AG04449 (cell line): ENCODE data around the gene ROCK2.

Source experiments
- CTCF ChIA-PET: fragments of 350-600 bp; formaldehyde crosslinking; extraction: SDS; loops from one replicate; lab custom pipeline; 2021; ENCODE audit warnings: antibody characterized with exemption; lab: Yijun Ruan, JAX
- POLR2A ChIA-PET: fragments of 400-600, 350-600 bp; formaldehyde crosslinking; extraction: SDS; loops from one replicate; lab custom pipeline; 2020; ENCODE audit warnings: antibody characterized with exemption, inconsistent platforms; lab: Yijun Ruan, JAX
- DNase-seq: peaks from one replicate; pipeline ENCODE4 v3.0.0-alpha.2; 2010; ENCODE audit warnings: low read depth, low spot score
- H3K4me3 ChIP-seq: 2 replicates; pipeline ENCODE4 v1.5.1; 2011; ENCODE audit warnings: low read depth, mild to moderate bottlenecking, control low read depth, low read length
- TF ChIP-seq, protein P1 (sequence below): IDR thresholded peaks from one replicate; pipeline ENCODE4 v1.5.1; 2011; ENCODE audit warnings: mild to moderate bottlenecking, moderate library complexity, low read length, control low read depth, inconsistent platforms; ENCODE audit not compliant: insufficient read depth; ENCODE audit errors: missing control alignments

ROCK2 gene

DNA sequence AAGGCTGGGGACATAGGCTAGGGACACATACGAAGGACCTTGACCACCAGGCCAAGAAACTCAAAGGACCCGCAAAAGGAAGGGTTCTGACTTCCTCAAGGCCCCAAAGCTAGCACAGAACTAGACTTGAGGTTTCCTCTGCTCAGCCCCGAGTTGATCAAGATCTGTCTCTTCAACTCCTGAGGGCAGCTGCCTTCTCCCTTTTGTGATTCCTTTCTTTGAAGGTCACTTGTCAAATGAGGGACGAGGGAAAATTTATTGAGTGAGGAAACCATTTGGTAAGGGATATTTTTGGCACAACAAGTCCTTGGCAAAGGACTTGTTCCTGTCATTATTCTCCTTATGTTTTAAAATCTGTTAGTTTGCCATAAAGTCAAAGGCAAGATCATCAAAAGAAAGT lies 12.3 kb upstream of the ROCK2 start:
- H3K4me3 ChIP-seq, result no peak overlapping the region
- TF ChIP-seq, protein P1, sequence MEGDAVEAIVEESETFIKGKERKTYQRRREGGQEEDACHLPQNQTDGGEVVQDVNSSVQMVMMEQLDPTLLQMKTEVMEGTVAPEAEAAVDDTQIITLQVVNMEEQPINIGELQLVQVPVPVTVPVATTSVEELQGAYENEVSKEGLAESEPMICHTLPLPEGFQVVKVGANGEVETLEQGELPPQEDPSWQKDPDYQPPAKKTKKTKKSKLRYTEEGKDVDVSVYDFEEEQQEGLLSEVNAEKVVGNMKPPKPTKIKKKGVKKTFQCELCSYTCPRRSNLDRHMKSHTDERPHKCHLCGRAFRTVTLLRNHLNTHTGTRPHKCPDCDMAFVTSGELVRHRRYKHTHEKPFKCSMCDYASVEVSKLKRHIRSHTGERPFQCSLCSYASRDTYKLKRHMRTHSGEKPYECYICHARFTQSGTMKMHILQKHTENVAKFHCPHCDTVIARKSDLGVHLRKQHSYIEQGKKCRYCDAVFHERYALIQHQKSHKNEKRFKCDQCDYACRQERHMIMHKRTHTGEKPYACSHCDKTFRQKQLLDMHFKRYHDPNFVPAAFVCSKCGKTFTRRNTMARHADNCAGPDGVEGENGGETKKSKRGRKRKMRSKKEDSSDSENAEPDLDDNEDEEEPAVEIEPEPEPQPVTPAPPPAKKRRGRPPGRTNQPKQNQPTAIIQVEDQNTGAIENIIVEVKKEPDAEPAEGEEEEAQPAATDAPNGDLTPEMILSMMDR, result no peak
- no peak for DNase-seq
- ChIA-PET CTCF (no interaction called here), POLR2A (no interaction called here)

DNA sequence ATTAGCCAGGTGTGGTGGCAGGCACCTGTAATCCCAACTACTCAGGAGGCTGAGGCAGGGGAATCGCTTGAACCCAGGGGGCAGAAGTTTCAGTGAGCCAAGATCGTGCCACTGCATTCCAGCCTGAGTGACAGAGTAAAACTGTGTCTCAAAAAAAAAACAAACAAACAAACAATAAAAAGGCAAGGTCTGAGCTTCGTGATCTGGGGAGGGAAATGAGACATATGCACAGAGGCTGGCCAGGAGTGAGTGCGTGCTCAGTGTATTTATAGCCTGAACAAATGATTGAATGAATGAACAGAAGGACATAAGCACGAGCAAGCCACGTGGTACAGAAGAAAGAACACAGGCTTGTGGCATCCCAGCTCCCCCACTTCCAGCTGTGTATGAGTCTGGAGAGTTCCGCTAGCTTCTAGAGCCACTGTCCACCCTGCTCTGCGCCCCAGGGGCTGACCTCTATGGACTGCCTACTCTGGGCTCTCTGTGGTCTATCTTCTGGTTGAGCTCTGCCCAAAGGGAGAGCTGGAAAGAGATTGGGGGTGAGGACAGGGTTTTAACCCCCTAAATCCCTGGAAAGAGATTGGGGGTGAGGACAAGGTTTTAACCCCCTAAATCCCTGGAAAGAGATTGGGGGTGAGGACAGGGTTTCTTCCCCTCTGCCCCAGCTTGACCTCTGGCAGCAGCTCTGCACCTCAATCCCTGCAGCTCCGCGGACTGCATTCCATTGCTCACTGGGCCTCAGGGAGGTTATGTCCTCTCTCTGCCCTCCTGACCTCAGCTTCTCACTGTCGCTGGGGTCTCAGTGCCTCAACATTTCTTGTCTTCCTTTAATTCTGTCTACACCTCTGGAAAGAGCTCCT lies 11.0 kb upstream of the ROCK2 start:
- ChIA-PET POLR2A (interaction anchor here (1.2 kb wide), 1 partner anchor 12 kb away, joined by 3 read pairs; no protein-coding TSS in a partner anchor), CTCF (no interaction called here)
- no peak for DNase-seq
- TF ChIP-seq, protein P1, result no peak
- no peak overlapping the region for H3K4me3 ChIP-seq

DNA sequence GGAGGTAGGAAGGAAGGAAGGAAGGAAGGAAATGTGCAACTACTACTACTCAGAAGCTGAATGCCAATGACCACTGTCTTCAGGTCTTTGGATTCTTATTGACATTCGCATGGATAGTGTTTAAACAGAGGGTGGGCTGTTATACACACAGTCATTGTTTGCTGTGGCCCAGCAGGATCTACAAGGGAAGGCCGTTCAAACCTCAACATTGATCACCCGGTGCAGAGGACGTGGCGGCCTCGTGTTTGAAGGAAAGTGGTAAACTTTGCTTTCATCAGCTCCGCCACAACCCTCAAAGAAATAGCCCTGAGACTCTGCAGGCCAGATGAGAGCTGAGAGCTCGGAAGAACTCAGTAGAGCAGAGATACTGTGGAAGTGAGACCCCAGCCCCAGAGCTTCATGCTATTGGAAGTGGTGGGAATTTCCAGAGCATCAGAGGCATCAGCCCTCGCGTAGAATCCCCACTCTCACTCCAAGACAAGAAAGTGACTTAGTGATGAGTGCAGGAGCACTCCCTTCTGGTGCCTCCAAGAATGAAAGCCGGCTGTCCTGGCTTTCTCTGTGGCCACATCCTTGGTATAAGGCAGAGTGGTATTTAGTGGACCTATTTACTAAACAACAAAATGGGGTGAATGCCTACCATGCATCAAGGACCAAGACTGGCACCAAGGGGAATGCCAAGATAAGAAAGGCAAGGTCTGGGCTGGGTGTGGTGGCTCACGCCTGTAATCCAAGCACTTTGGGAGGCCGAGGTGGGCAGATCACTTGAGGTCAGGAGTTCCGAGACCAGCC lies 10.1 kb upstream of the ROCK2 start:
- DNase-seq, result no peak
- no peak overlapping the region for H3K4me3 ChIP-seq
- CTCF ChIA-PET, result no interaction called here
- TF ChIP-seq, protein P1, result no peak
- POLR2A ChIA-PET, result interaction anchor here (1.2 kb wide), 1 partner anchor 11 kb away, joined by 3 read pairs; no protein-coding TSS in a partner anchor

DNA sequence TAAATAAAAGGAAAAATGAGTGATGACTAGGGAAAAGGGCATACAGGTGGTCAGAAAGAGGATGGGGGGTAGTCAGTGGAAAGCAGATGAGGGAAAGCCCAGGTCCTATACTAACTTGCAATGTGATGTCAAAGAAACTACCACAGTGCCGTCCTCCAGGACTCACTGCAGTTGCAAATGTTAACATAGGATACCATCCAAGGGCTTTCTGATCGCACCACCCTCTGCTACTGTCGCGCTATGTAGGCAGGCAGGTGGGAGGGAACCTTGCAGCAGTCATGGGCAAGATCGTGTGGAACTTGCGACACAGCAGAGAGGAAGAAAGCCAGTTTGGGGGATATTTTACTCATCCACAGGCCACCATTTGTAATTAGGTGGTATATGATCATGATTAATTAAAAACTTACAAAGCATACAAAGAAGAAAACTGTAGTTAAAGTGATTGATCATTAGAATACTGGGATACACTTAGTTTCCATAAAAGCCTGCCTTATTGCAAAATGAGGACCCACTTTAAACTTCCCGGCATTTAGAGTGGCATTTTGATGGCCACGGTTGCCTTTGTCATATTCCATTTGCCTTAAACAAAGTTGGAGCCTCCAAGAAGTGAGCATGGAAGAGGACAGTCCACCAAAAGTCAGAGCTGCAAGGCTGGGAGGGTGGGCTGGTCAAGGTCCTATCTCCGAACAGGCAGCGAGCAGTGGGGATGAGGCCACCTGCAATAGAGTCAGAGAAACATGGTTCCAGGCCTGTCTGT lies 8.5 kb upstream of the ROCK2 start:
- H3K4me3 ChIP-seq, result no peak overlapping the region
- TF ChIP-seq, protein P1, result no peak
- DNase-seq, result no peak
- POLR2A ChIA-PET, result no interaction called here
- CTCF ChIA-PET, result interaction anchor here (1.1 kb wide), 1 partner anchor 220 kb away, joined by 3 read pairs; a partner anchor contains a TSS

DNA sequence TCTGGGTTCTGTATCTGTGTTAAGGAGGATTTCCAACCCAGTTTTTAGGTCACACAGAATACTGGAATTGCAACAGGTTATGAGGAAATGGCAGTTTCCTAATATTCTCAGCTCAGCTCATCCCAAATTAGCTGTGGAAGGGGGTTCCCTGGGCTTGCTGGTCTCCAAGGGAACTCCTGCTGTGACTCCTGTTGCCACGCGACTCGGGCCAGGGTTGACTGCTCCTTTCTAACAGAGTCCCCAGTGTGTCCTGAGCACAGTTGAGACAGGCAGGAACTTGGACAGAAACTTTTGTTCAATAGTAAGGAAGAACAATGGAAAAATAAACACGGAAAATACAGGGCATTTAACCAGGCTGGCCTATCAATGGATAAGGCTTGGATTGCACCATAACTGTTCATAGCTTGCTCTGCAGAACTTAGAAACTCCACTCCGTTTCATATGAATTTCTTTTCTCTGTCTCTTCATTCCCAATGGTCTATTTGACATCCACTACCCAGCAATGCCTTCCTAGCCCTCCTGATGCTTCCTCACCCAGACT lies 3.8 kb upstream of the ROCK2 start:
- no peak overlapping the region for H3K4me3 ChIP-seq
- ChIA-PET CTCF (interaction anchor here (0.8 to 0.9 kb wide), 2 partner anchors 11 to 63 kb away, joined by 3 read pairs; no protein-coding TSS in a partner anchor), POLR2A (interaction anchor here (0.6 kb wide), 1 partner anchor 76 kb away, joined by 4 read pairs; no protein-coding TSS in a partner anchor)
- DNase-seq, result no peak
- TF ChIP-seq, protein P1, result no peak
